HG03045 (cell line): Measurements from ENCODE around the gene TK2.
"Not testable (repeated sequence)": the region's sequence is repeated elsewhere in the genome, so short reads cannot be mapped to it uniquely, and the experiment has no call there.

Source experiments
- ATAC-seq: cut with Tn5 transposase; IDR thresholded peaks from one replicate; pipeline ENCODE4 v1.9.1; 2021; ENCODE audit warnings: mild to moderate bottlenecking, moderate library complexity; ENCODE audit not compliant: unreplicated experiment

The TK2 gene

GRCh38 chr16:66471264-66471663 lies 78.7 kb downstream of the TK2 start:
- ATAC-seq: no peak

GRCh38 chr16:66470556-66470955 lies 79.4 kb downstream of the TK2 start:
- no peak for ATAC-seq

GRCh38 chr16:66469947-66470546 lies 79.9 kb downstream of the TK2 start:
- ATAC-seq: no peak

DNA sequence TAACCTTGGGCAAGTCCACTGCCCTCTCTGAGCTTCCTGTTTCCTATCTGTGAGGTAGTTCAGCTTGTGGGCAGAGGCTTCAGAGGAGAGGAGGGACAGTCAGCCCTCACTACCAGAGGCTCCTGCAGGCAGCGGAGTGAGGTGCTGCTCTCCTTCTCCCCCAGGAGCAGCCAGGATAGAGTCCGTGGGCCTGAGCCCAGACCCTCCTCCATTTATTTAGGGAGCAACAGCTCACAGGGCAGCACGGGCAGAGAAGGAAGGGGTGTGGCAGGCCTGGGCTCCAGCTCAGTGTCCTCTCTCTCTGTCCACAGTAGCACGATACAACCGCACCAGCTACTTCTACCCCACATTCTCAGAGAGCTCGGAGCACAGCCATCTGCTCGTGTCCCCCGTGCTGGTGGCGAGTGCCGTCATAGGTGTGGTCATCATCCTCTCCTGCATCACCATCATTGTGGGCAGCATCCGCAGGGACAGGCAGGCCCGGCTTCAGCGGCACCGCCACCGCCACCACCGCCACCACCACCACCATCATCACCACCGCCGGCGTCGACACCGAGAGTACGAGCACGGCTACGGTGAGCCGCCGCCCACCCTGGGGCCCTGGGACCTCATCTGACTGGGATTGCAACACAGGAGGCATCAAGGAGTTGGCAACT lies 80.5 kb downstream of the TK2 start:
- no peak for ATAC-seq

DNA sequence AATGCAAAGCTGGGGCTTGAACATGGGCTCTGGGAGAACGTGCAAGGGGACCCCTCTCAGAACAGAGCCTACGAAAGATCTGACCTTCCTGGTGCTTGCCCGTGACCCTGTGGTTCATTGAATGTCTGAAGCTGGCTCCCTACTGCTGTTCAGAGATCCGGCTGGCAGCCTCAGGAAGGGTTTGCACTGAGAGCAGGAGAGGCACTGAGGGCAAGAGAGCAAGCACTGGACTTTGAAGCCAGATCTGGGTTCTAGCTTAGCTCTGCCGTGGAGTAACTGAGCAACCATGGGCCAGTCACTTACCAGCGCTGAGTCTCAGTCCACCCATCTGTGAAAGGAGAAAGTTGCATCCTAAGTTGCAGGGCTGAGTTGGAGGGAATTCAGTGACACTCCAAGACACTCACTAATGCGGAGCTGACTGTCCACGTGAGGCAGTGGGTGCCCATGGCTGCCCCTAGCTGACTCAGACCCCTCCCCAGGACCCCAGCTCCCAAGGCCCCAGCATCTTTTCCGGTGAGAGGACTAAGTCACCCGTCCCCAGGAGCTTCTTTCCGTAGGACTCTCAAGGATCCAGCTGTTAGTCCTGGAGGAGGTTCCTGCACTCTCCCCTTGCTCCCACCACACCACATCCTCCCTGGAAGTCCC lies 81.5 kb downstream of the TK2 start:
- no peak for ATAC-seq

GRCh38 chr16:66467611-66468010 lies 82.3 kb downstream of the TK2 start:
- no peak for ATAC-seq

GRCh38 chr16:66466636-66467035 lies 83.3 kb downstream of the TK2 start:
- ATAC-seq: not testable (repeated sequence)

DNA sequence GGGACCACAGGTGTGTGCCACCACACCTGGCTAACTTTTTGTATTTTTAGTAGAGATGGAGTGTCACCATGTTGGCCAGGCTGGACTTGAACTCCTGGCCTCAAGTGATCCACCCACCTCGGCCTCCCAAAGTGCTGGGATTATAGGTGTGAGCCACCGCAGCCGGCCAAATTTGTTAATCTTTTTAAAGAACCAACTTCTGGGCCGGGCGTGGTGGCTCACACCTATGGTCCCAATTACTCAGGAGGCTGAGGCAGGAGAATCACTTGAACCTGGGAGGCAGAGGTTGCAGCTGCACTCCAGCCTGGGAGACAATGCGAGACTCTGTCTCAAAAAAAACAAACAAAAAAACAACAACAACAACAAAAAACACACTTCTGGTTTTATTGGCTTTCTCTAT lies 84.0 kb downstream of the TK2 start:
- ATAC-seq: not testable (repeated sequence)

GRCh38 chr16:66462912-66463311 lies 87.0 kb downstream of the TK2 start:
- ATAC-seq: no peak

- no peak for ATAC-seq
Measured at GRCh38 chr16:66460703-66461102, 89.2 kb downstream of the TK2 start.

- no peak for ATAC-seq
Measured at GRCh38 chr16:66459878-66460277, 90.0 kb downstream of the TK2 start.

DNA sequence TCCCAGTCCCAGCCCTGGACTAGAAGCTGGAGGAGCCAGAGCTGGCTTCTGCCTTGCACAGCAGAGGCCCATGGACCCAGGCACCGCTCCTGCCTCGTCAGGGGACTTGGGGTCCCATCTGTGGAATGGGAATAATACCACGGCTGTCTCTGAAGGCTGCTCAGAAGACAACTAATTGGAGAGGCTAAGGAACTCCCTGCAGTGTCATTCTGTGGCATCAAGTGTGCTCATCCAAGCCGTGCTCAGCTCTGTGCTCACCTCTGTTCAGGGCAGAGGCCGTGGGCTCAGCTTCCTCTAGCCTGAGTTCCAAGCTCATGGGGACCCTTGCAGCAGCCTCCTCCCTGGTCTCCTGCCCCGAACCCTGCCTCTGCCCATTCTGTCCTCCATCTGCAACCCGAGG lies 91.1 kb downstream of the TK2 start:
- ATAC-seq: no peak

- no peak for ATAC-seq
Measured at GRCh38 chr16:66458292-66458691, 91.6 kb downstream of the TK2 start.
